ENCODE measurements around the gene CHRNA5.

Gene CHRNA5

GRCh38 chr15:78628227-78628626 is 62.9 kb downstream of the CHRNA5 start:
- Histone ChIP-seq H3K36me3 (no peaks in the 10 kb centered on the region), H3K9me3 (no peaks in the 10 kb centered on the region), H3K4me1 (ENCODE audit: control insufficient read depth in 1 of 2, insufficient read depth in 1 of 2, low read depth in 1 of 2, low read length in 1 of 2) (no peaks in the 10 kb centered on the region), H3K27me3 (peaks cover 46% of the 10 kb centered on the region), H3K27ac (no peak overlapping the region), H3K4me3 (ENCODE audit: low read depth in 1 of 2, low read length in 1 of 2) (no peak overlapping the region)
- no peak for TF ChIP-seq CTCF (IDR thresholded peaks at IDR 0.05)

GRCh38 chr15:78629031-78629715 is 63.9 kb downstream of the CHRNA5 start:
- H3K4me1 ChIP-seq (ENCODE audit: control insufficient read depth in 1 of 2, insufficient read depth in 1 of 2, low read depth in 1 of 2, low read length in 1 of 2) = no peaks in the 10 kb centered on the region
- peaks cover 36% of the 10 kb centered on the region for H3K27me3 ChIP-seq
- H3K36me3 ChIP-seq = no peaks in the 10 kb centered on the region
- no peaks in the 10 kb centered on the region for H3K9me3 ChIP-seq
- H3K4me3 ChIP-seq (ENCODE audit: low read depth in 1 of 2, low read length in 1 of 2) = no peak overlapping the region
- TF ChIP-seq CTCF (IDR thresholded peaks at IDR 0.05) = no peak
- no peak overlapping the region for H3K27ac ChIP-seq

- H3K27me3 ChIP-seq = peaks cover 36% of the 10 kb centered on the region
- no peak overlapping the region for H3K4me3 ChIP-seq (ENCODE audit: low read depth in 1 of 2, low read length in 1 of 2)
- H3K9me3 ChIP-seq = no peaks in the 10 kb centered on the region
- H3K27ac ChIP-seq = no peak overlapping the region
- H3K4me1 ChIP-seq (ENCODE audit: control insufficient read depth in 1 of 2, insufficient read depth in 1 of 2, low read depth in 1 of 2, low read length in 1 of 2) = no peaks in the 10 kb centered on the region
- H3K36me3 ChIP-seq = no peaks in the 10 kb centered on the region
- TF ChIP-seq CTCF (IDR thresholded peaks at IDR 0.05) = no peak
Observed at GRCh38 chr15:78629716-78630065, 64.4 kb downstream of the CHRNA5 start.

- Histone ChIP-seq H3K27ac (no peak overlapping the region), H3K27me3 (peaks cover 23% of the 10 kb centered on the region), H3K4me3 (ENCODE audit: low read depth in 1 of 2, low read length in 1 of 2) (no peak overlapping the region), H3K36me3 (no peaks in the 10 kb centered on the region), H3K4me1 (ENCODE audit: control insufficient read depth in 1 of 2, insufficient read depth in 1 of 2, low read depth in 1 of 2, low read length in 1 of 2) (no peaks in the 10 kb centered on the region), H3K9me3 (no peaks in the 10 kb centered on the region)
- no peak for TF ChIP-seq CTCF (IDR thresholded peaks at IDR 0.05)
Observed at GRCh38 chr15:78630886-78631633, 65.7 kb downstream of the CHRNA5 start.

- no peaks in the 10 kb centered on the region for H3K9me3 ChIP-seq
- H3K27ac ChIP-seq = no peak overlapping the region
- no peak for TF ChIP-seq CTCF (IDR thresholded peaks at IDR 0.05)
- peaks cover 4% of the 10 kb centered on the region for H3K27me3 ChIP-seq
- H3K36me3 ChIP-seq = no peaks in the 10 kb centered on the region
- H3K4me3 ChIP-seq (ENCODE audit: low read depth in 1 of 2, low read length in 1 of 2) = no peak overlapping the region
- H3K4me1 ChIP-seq (ENCODE audit: control insufficient read depth in 1 of 2, insufficient read depth in 1 of 2, low read depth in 1 of 2, low read length in 1 of 2) = no peaks in the 10 kb centered on the region
Observed at GRCh38 chr15:78633348-78633747, 68.0 kb downstream of the CHRNA5 start.

Data from neutrophil (primary cell).